GM18907 (cell line): ENCODE measurements around the gene ZBBX.

Experiments used
- ATAC-seq: cut with Tn5 transposase; IDR thresholded peaks from one replicate; pipeline ENCODE4 v1.9.1; 2021; ENCODE audit warnings: mild to moderate bottlenecking, moderate library complexity; ENCODE audit not compliant: unreplicated experiment

The ZBBX gene

GRCh38 chr3:167306319-167306718 is 73.8 kb downstream of the ZBBX start:
- ATAC-seq = no peak

GRCh38 chr3:167305340-167305890 is 74.7 kb downstream of the ZBBX start:
- no peak for ATAC-seq

DNA sequence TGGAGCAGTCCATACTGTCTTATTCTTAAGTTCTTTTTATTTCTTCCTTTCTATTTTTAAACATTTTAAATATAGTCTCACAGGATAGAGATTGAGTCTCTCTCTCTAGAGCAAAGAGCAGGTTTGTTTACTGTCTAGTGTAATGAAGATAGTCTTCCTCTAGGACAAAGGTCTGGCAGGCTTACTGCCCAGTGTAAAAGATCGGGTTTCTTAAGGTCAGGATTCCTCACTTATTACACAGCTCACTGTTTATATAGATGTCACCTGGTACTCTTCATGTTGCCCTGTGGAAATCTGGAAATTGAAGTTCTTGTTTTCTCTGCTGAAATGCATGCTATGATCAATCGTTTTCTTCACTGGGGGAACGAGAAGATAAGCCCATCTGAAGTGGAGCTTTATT is 76.0 kb downstream of the ZBBX start:
- no peak for ATAC-seq

DNA sequence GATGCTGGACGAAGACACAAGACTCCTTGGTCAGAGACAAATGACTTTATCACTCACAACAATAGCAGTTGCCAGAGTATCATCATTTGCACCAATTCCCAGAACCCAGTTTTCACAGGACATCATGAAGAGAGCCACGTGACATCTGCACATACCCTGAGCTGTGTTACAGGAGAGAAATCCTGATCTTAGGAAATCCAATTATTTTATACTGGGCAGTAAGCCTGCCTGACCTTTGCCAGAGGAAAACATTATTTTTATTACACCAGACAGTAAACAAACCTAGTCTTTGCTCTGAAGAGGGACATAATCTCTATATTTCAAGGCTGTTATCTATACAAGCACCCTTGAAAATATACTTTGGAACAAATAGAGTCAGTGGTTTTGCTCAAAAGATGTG is 77.4 kb downstream of the ZBBX start:
- no peak for ATAC-seq

DNA sequence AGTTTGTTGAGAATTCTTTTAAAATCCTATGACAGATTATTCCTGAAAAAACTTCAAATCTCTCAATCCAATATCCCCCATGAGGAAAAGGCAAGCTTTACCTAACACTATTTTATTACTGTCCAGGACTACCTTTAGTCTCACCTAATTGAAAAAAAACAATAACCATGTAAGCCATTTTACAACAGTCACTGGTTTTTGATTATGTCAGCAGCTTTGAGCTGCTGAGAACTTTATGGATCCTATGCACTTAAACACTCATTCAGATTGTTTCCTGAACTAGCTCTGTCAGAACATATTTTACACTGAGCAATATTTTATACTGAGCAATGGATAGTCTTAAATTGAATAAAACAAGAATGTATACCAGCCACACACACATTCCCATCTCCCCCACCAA is 79.9 kb downstream of the ZBBX start:
- ATAC-seq = no peak

DNA sequence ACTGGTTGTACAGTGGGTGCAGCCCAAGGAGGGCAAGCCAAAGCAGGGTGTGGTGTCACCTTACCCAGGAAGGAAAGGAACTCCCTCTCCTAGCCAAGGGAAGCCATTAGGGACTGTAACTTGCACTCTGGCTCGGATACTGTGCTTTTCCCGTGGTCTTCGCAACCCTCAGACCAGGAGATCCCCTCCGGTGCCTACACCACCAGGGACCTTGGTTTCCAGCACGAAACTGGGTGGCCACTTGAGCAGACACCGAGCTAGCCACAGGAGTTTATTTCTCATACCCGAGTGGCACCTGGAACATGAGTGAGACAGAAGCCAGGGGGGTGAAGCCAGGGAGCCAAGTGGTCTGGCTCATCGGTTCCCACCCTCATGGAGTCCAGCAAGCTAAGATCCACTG is 90.7 kb downstream of the ZBBX start:
- ATAC-seq = no peak

DNA sequence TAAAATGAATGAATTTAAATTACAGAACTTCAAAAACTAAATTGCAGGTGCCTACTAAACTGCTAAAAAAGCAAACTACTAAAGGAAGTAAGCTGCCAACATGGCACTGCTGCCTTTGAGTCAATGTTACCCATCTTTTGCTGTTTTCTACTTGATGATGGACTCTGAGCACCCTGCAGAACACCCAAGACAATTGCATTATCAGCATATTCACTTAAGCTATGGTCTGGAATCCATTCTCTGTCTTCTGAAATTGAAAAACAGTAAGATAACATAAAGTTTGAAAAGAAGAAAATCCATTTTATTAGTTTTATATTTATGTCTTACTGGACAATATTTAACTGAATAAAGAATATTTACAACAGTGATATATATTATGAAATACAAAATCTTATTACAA is 91.4 kb downstream of the ZBBX start:
- ATAC-seq = no peak

DNA sequence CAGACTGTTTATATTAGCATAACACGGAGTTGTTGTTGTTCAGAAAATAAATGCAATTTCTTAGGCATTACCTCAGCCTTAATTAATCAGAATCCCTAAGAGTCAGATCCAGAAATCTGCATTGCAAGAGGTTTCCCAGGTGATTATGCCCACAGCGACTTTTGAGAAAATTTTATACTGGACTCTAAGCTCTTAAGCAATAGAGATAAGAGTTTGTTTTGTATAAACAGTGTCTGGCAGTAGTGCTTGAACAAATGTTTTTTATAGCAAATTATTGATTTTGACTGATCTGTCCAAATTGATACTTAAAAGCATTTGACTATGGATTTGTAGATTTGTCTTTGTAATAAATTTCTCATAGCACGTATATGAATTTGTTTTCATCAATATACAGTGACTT is 92.8 kb downstream of the ZBBX start:
- ATAC-seq = no peak

- ATAC-seq = no peak
Observed at GRCh38 chr3:167274141-167274874, 105.8 kb downstream of the ZBBX start.

DNA sequence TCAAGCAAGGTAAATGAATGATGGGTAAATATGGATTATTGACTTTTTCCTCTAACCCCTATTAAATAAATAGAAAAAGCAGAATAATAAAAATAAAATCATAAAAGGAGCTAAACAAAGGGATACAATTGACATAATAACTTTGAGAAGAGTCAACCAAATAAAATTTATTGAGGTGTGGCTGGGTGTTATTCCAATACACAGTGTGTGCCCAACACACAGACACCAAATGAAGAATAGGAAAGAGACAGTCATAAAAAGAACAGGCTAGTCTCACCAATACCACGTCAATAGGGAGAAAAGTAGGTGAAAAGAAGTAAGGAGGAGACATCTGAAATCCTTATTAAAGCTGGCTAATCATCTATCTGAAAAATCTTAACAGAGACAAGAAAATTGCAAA is 127.1 kb downstream of the ZBBX start:
- no peak for ATAC-seq

DNA sequence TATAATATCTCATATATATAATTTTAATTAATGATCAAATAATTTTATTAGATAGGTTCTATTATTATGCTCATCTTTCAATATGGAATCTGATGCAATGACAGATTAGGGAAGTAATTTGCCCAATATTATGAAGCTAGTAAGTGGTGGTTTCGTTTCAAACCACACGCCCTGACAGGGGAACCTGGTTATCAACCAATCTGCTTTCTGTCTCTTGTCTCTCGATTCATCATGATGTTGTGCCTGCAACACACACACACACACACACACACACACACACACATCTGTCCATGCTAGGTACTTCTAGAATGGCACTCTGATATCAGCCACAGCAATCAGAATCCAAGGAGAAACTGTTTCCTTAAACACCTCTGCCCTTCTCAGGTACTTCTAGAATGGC is 128.4 kb downstream of the ZBBX start:
- ATAC-seq = no peak

DNA sequence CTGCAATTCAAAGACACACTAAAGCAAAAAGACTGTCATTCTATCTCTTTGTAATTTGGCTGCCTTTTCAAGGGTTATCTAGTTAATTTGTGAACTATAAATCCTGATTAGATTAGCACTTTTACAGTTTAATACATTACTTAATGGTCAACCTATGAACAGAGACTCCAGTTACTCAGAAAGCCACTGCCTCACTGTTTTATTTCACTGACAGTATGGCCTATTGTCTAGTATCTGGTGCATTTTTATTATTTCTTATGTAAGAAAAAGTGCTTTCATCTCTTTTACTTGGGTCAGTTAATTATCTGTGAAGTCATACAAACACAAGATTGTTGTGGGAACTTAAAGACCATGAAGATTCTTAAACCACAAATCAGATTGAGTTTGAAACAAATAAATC is 133.8 kb downstream of the ZBBX start:
- no peak for ATAC-seq

GRCh38 chr3:167241048-167241845 is 138.8 kb downstream of the ZBBX start:
- ATAC-seq = no peak

DNA sequence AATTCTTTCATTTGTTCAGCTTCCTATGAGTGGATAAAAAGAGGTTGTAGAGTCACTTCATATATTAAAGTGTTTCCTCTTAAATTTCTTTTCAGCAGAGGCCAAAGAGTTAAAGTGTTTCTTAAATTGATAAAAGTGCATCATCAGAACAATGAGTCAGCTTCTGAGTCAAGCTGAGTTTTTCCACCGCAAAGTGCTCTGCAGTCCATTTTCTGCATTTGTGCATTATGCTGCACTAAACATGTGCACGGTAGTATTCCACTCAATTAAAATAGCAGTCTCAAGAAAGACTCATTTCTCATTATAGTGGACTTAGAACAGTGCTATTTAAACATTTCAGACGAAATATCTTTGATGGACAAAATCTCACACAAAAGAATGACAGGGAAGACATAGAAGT is 152.0 kb downstream of the ZBBX start:
- ATAC-seq = no peak

DNA sequence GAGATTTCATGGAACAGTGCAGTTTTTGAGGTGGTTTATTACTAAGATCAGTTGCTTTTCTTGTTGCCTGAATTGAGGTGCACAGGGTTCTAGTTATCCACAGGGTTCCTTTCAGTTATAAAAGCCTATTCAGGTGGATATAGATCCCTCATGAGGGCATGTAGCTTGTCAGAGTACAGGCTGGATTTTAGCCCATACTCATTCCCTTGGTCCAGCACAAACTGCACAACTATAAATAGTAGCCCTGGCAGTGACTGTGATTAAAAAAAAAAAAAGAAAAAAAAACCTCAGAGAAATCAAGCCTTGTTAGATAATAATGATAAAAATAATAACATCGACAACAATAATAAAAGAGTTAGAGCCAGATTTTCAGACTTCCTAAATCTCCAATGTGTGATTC is 154.3 kb downstream of the ZBBX start:
- ATAC-seq = no peak

GRCh38 chr3:167209011-167209410 is 171.1 kb downstream of the ZBBX start:
- no peak for ATAC-seq

GRCh38 chr3:167203062-167203461 is 177.0 kb downstream of the ZBBX start:
- no peak for ATAC-seq

GRCh38 chr3:167198949-167199600 is 181.0 kb downstream of the ZBBX start:
- ATAC-seq = no peak
